Measurements from ENCODE around the gene PDK2. TPM values are rescaled to one million over a fixed set of nuclear protein-coding genes. Genes with fewer than 3 reads are reported as not detected.
A peak's percentile ranks its signal among the peaks of the same experiment; 100 is the strongest.

Gene PDK2
- total and polyA plus RNA-seq, 2 experiments from 2014 or later, result 12.0 to 15.9 TPM

DNA sequence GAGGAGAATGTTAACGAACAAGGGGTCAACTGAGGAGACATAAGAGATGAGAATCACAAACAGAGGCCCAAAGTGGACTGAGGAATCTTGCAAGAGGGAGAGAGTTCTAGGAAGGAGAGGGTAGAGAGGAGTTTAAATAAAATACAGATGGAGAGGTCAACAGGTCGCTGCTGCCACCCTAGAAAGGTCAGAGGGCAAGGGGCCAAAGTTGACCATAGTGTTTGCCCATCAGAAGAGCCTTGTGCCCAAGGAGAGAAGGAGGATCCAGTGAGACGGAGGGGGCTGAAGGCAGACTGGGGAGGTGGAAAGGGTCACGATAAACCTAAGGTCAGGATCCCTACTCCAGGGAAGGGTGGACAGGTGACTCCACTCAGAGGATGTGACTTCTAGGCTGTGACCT, 46.2 kb upstream of the PDK2 start:
- ATAC-seq (no peak), DNase-seq (ENCODE audit: low spot score) (no peak)
- H3K4me3 Mint-ChIP-seq, result no peak overlapping the region
- Histone ChIP-seq H3K4me1 (ENCODE audit: insufficient read depth) (peaks cover 22% of the 10 kb centered on the region; the same call in 1 of the 2 replicates), H3K9me2 (ENCODE audit: insufficient read depth) (no peaks in the 10 kb centered on the region), H3K36me3 (ENCODE audit: insufficient read depth) (no peaks in the 10 kb centered on the region), H3F3A (replicated peaks; ENCODE audit: low read depth) (peaks cover 4% of the 10 kb centered on the region; the same call in 1 of the 2 replicates), H2AFZ (no peak overlapping the region), H3K79me2 (replicated peaks; ENCODE audit: insufficient read depth) (no peaks in the 10 kb centered on the region), H3K4me3 (no peak overlapping the region), H3K27ac (ENCODE audit: low read depth) (no peak overlapping the region), H3K27me3 (ENCODE audit: insufficient read depth) (no peaks in the 10 kb centered on the region), H3K4me2 (no peak overlapping the region), H4K20me1 (replicated peaks; ENCODE audit: insufficient read depth) (no peaks in the 10 kb centered on the region)
- H3K27me3 Mint-ChIP-seq (ENCODE audit: insufficient read depth, low read depth, poor library complexity), result peaks cover 22% of the 10 kb centered on the region
- no peak overlapping the region for H3K27ac Mint-ChIP-seq
- no peaks in the 10 kb centered on the region for H3K9me3 Mint-ChIP-seq
- TF ChIP-seq EZH2phosphoT487 (IDR thresholded peaks at IDR 0.05; ENCODE audit: unreplicated experiment), result no peak
- TF ChIP-seq ZNF114 (CRISPR knock-in tag; IDR thresholded peaks at IDR 0.05), result no peak
- no peak for TF ChIP-seq CTCF (conservative IDR thresholded peaks at IDR 0.05; ENCODE audit: low read depth in 2 of 2)
- H3K4me1 Mint-ChIP-seq, result peaks cover 48% of the 10 kb centered on the region
- no peaks in the 10 kb centered on the region; the same call in 2 of the 3 replicates for H3K36me3 Mint-ChIP-seq (ENCODE audit: low read depth)

GRCh38 chr17:50049636-50050035, 45.5 kb upstream of the PDK2 start:
- Histone ChIP-seq H3K36me3 (ENCODE audit: insufficient read depth) (no peaks in the 10 kb centered on the region), H4K20me1 (replicated peaks; ENCODE audit: insufficient read depth) (no peaks in the 10 kb centered on the region), H3K4me3 (no peak overlapping the region), H3K9me2 (ENCODE audit: insufficient read depth) (no peaks in the 10 kb centered on the region), H3K4me1 (ENCODE audit: insufficient read depth) (peaks cover 26% of the 10 kb centered on the region; the same call in 1 of the 2 replicates), H3K27me3 (ENCODE audit: insufficient read depth) (no peaks in the 10 kb centered on the region), H3K79me2 (replicated peaks; ENCODE audit: insufficient read depth) (no peaks in the 10 kb centered on the region), H2AFZ (no peak overlapping the region), H3K27ac (ENCODE audit: low read depth) (no peak overlapping the region), H3F3A (replicated peaks; ENCODE audit: low read depth) (peaks cover 10% of the 10 kb centered on the region), H3K4me2 (no peak overlapping the region)
- Mint-ChIP-seq H3K27me3 (ENCODE audit: insufficient read depth, low read depth, poor library complexity) (peaks cover 26% of the 10 kb centered on the region), H3K9me3 (no peaks in the 10 kb centered on the region), H3K27ac (no peak overlapping the region), H3K4me1 (peaks cover 48% of the 10 kb centered on the region), H3K36me3 (ENCODE audit: low read depth) (no peaks in the 10 kb centered on the region; the same call in 2 of the 3 replicates), H3K4me3 (no peak overlapping the region)
- ATAC-seq, result peak; percentile 24
- DNase-seq (ENCODE audit: low spot score), result no peak
- no peak for TF ChIP-seq EZH2phosphoT487 (IDR thresholded peaks at IDR 0.05; ENCODE audit: unreplicated experiment)
- no peak for TF ChIP-seq ZNF331 (CRISPR knock-in tag; IDR thresholded peaks at IDR 0.05; ENCODE audit: low read depth)
- no peak for TF ChIP-seq POLR2AphosphoS5 (IDR thresholded peaks at IDR 0.05; ENCODE audit: low read depth)
- no peak for TF ChIP-seq ZNF114 (CRISPR knock-in tag; IDR thresholded peaks at IDR 0.05)
- TF ChIP-seq, protein P1, sequence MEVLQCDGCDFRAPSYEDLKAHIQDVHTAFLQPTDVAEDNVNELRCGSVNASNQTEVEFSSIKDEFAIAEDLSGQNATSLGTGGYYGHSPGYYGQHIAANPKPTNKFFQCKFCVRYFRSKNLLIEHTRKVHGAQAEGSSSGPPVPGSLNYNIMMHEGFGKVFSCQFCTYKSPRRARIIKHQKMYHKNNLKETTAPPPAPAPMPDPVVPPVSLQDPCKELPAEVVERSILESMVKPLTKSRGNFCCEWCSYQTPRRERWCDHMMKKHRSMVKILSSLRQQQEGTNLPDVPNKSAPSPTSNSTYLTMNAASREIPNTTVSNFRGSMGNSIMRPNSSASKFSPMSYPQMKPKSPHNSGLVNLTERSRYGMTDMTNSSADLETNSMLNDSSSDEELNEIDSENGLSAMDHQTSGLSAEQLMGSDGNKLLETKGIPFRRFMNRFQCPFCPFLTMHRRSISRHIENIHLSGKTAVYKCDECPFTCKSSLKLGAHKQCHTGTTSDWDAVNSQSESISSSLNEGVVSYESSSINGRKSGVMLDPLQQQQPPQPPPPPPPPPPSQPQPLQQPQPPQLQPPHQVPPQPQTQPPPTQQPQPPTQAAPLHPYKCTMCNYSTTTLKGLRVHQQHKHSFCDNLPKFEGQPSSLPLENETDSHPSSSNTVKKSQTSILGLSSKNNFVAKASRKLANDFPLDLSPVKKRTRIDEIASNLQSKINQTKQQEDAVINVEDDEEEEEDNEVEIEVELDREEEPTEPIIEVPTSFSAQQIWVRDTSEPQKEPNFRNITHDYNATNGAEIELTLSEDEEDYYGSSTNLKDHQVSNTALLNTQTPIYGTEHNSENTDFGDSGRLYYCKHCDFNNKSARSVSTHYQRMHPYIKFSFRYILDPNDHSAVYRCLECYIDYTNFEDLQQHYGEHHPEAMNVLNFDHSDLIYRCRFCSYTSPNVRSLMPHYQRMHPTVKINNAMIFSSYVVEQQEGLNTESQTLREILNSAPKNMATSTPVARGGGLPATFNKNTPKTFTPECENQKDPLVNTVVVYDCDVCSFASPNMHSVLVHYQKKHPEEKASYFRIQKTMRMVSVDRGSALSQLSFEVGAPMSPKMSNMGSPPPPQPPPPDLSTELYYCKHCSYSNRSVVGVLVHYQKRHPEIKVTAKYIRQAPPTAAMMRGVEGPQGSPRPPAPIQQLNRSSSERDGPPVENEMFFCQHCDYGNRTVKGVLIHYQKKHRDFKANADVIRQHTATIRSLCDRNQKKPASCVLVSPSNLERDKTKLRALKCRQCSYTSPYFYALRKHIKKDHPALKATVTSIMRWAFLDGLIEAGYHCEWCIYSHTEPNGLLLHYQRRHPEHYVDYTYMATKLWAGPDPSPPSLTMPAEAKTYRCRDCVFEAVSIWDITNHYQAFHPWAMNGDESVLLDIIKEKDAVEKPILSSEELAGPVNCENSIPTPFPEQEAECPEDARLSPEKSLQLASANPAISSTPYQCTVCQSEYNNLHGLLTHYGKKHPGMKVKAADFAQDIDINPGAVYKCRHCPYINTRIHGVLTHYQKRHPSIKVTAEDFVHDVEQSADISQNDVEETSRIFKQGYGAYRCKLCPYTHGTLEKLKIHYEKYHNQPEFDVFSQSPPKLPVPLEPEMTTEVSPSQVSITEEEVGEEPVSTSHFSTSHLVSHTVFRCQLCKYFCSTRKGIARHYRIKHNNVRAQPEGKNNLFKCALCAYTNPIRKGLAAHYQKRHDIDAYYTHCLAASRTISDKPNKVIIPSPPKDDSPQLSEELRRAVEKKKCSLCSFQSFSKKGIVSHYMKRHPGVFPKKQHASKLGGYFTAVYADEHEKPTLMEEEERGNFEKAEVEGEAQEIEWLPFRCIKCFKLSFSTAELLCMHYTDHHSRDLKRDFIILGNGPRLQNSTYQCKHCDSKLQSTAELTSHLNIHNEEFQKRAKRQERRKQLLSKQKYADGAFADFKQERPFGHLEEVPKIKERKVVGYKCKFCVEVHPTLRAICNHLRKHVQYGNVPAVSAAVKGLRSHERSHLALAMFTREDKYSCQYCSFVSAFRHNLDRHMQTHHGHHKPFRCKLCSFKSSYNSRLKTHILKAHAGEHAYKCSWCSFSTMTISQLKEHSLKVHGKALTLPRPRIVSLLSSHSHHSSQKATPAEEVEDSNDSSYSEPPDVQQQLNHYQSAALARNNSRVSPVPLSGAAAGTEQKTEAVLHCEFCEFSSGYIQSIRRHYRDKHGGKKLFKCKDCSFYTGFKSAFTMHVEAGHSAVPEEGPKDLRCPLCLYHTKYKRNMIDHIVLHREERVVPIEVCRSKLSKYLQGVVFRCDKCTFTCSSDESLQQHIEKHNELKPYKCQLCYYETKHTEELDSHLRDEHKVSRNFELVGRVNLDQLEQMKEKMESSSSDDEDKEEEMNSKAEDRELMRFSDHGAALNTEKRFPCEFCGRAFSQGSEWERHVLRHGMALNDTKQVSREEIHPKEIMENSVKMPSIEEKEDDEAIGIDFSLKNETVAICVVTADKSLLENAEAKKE (CRISPR knock-in tag; IDR thresholded peaks at IDR 0.05), result no peak
- no peak for TF ChIP-seq CTCF (conservative IDR thresholded peaks at IDR 0.05; ENCODE audit: low read depth in 2 of 2)
